ENCODE results near the gene SLC25A38. TPM values are rescaled to one million over a fixed set of nuclear protein-coding genes. Genes with fewer than 3 reads are reported as not detected.

SLC25A38 gene
- total RNA-seq, 1 experiment from 2014 or later, result 26.7 TPM

DNA sequence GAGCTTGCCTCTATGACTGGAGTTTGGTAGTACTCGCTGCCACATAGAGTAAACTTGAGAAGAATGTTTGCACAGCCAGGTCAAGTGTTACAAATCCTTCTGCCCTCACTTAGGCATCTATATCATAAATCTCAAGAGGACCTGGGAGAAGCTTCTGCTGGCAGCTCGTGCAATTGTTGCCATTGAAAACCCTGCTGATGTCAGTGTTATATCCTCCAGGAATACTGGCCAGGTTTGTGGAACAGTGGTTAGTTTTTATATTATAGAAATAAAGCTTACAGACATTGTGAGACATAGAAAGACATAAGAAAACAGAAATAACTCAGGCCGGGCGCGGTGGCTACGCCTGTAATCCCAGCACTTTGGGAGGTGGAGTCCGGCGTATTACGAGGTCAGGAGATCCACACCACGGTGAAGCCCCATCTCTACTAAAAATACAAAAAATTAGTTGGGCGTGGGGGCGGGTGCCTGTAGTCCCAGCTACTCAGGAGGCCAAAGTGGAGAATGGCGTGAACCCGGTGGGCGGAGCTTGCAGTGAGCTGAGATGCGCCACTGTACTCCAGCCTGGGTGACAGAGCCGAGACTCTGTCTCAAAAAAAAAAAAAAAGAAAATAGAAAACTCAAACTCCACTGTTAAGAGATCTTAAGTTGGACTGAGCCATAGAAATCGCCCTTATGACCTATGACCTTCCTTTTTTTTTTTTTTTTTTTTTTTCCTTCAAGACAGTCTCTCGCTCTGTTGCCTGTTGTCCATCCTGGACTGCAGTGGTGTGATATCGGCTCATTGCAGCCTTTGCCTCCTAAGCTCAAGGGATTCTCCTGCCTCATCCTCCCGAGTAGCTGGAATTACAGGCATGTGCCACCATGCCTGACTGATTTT is 25.6 kb downstream of the SLC25A38 start:
- Histone ChIP-seq H3K27me3 (ENCODE audit: insufficient read depth, low read length) (no peaks in the 10 kb centered on the region), H4K20me1 (ENCODE audit: insufficient read depth) (peaks cover 45% of the 10 kb centered on the region; the same call in 1 of the 2 replicates), H3K9me2 (ENCODE audit: insufficient read depth) (no peaks in the 10 kb centered on the region), H3K9ac (ENCODE audit: low read length) (peak overlapping the region; percentile 87), H3K79me2 (ENCODE audit: insufficient read depth, low read length) (peaks cover 51% of the 10 kb centered on the region), H3K9me3 (ENCODE audit: control insufficient read depth in 1 of 2, insufficient read depth in 1 of 2, low read depth in 1 of 2, low read length in 2 of 2) (no peaks in the 10 kb centered on the region), H2AFZ (ENCODE audit: low read depth, low read length, poor library complexity, severe bottlenecking) (no peak overlapping the region), H3K4me2 (ENCODE audit: low read length) (peak overlapping the region; percentile 89), H3K36me3 (ENCODE audit: control insufficient read depth in 1 of 2, insufficient read depth in 2 of 2, low read length in 2 of 2) (peaks cover 50 to 67% of the 10 kb centered on the region in 2 experiments), H3K4me3 (replicated peaks in 1 of 2; ENCODE audit: low read depth in 1 of 2, low read length in 2 of 2) (peak overlapping the region; percentile 73 to 98; a peak in 3 of 4 replicates), H3K27ac (ENCODE audit: low read depth, low read length) (peak overlapping the region; percentile 89), H3K4me1 (ENCODE audit: control insufficient read depth in 1 of 2, insufficient read depth in 2 of 2, low read length in 2 of 2) (peaks cover 11 to 35% of the 10 kb centered on the region in 2 experiments)
- POLR2A ChIA-PET, result interaction anchor here (0.7 to 1.0 kb wide), 3 partner anchors 16 to 1100 kb away, joined by 3 read pairs; no protein-coding TSS in a partner anchor
- intact Hi-C loops (cut with micrococcal nuclease), result no loop called here
- ATAC-seq (no peak), DNase-seq (ENCODE audit: low read depth, low spot score) (no peak)
- TF ChIP-seq, protein P1, sequence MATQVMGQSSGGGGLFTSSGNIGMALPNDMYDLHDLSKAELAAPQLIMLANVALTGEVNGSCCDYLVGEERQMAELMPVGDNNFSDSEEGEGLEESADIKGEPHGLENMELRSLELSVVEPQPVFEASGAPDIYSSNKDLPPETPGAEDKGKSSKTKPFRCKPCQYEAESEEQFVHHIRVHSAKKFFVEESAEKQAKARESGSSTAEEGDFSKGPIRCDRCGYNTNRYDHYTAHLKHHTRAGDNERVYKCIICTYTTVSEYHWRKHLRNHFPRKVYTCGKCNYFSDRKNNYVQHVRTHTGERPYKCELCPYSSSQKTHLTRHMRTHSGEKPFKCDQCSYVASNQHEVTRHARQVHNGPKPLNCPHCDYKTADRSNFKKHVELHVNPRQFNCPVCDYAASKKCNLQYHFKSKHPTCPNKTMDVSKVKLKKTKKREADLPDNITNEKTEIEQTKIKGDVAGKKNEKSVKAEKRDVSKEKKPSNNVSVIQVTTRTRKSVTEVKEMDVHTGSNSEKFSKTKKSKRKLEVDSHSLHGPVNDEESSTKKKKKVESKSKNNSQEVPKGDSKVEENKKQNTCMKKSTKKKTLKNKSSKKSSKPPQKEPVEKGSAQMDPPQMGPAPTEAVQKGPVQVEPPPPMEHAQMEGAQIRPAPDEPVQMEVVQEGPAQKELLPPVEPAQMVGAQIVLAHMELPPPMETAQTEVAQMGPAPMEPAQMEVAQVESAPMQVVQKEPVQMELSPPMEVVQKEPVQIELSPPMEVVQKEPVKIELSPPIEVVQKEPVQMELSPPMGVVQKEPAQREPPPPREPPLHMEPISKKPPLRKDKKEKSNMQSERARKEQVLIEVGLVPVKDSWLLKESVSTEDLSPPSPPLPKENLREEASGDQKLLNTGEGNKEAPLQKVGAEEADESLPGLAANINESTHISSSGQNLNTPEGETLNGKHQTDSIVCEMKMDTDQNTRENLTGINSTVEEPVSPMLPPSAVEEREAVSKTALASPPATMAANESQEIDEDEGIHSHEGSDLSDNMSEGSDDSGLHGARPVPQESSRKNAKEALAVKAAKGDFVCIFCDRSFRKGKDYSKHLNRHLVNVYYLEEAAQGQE (IDR thresholded peaks at IDR 0.05; ENCODE audit: low read depth), result no peak
- 0 out of 2 replicates have a peak, but pooled peaks have one; percentile 21 for TF ChIP-seq SIN3A (IDR thresholded peaks at IDR 0.05; ENCODE audit: low read depth)
- BruUV-seq (replicated peaks), result no TSS peak
- CTCF ChIA-PET, result no interaction called here
- RAD21 ChIA-PET (ENCODE audit: low non-redundant PET in 1 of 2, low total read pairs in 2 of 2, uncharacterized antibody in 2 of 2, unreplicated experiment in 2 of 2), result no interaction called here

Measured in HCT116 (cell line).